ENCODE measurements around the gene VWA1. TPM values are rescaled to one million over a fixed set of nuclear protein-coding genes. Genes with fewer than 3 reads are reported as not detected.
"Not testable (repeated sequence)": the region's sequence is repeated elsewhere in the genome, so short reads cannot be mapped to it uniquely, and the experiment has no call there.

The VWA1 gene
- polyA plus RNA-seq, 1 experiment = 2.0 TPM

DNA sequence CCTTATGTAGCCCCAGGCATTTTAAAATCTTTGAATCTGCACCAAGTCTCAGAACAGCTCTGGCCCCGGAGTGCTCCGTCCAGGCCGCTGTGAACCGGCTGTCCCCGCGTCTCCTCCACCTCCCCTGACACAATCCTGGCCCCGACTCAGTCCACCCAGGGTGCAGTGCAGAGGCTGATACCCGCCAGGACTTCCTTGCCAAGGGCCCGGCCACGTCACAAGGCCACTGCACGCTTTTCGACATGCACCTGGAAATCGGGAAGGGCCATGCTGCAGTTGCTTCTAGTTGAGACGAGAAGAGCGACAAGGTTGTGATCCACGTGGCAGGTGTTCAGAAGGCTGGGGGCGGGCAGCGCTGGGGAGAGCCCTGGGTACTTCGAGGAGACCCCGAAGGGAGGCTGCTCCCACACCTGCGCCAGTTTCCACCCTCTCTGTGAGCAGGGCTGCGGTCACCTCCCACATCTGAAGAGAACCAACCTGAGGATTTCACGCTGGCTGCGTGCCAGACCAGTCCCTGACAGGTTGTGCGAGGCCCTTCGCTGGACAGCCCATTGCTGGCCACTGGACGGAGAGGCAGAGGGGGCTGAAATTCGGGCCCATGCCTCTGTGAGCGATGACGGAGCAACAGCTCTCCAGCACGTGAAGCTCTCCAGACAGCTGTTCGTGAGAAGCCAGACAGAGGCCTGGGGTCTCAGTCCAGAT lies 6.7 kb downstream of the VWA1 start:
- Histone ChIP-seq H3K36me3 (ENCODE audit: control insufficient read depth, insufficient read depth, low read length) (no peaks in the 10 kb centered on the region), H3K4me3 (ENCODE audit: low read depth, low read length) (no peak overlapping the region), H3K27me3 (ENCODE audit: control insufficient read depth, insufficient read depth, low read length) (no peaks in the 10 kb centered on the region)
- POLR2A ChIA-PET = no interaction called here
- TF ChIP-seq, protein P1, sequence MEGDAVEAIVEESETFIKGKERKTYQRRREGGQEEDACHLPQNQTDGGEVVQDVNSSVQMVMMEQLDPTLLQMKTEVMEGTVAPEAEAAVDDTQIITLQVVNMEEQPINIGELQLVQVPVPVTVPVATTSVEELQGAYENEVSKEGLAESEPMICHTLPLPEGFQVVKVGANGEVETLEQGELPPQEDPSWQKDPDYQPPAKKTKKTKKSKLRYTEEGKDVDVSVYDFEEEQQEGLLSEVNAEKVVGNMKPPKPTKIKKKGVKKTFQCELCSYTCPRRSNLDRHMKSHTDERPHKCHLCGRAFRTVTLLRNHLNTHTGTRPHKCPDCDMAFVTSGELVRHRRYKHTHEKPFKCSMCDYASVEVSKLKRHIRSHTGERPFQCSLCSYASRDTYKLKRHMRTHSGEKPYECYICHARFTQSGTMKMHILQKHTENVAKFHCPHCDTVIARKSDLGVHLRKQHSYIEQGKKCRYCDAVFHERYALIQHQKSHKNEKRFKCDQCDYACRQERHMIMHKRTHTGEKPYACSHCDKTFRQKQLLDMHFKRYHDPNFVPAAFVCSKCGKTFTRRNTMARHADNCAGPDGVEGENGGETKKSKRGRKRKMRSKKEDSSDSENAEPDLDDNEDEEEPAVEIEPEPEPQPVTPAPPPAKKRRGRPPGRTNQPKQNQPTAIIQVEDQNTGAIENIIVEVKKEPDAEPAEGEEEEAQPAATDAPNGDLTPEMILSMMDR (IDR thresholded peaks at IDR 0.05; ENCODE audit: insufficient read depth, low read depth, low read length) = no peak
- CTCF ChIA-PET = interaction anchor here (2.0 to 3.5 kb wide), 4 partner anchors 10 to 67 kb away, joined by 5 to 25 read pairs (median 16); partner anchors contain the start of genes ATAD3C and AURKAIP1
- DNase-seq (ENCODE audit: low read depth) = no peak

DNA sequence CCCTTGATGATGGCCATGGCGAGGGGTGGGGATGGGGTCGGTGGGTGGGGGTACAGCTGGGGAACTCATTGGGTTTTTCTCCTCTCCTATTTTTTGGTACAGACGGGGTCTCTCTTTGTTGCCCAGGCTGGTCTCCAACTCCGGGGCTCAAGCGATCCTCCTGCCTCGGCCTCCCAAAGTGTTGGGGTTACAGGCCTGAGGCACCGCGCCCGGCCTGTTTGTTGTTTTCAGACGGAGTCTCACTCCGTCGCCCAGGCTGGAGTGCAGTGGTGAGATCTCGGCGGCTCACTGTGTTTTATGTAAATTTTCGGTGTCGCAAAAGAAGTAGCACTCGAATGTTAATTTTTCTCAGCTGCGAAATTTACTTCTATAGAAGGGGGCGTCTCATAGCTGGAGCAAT lies 11.1 kb downstream of the VWA1 start:
- H3K36me3 ChIP-seq (ENCODE audit: control insufficient read depth, insufficient read depth, low read length); CTCF ChIA-PET; POLR2A ChIA-PET; H3K4me3 ChIP-seq (ENCODE audit: low read depth, low read length); DNase-seq (ENCODE audit: low read depth); H3K27me3 ChIP-seq (ENCODE audit: control insufficient read depth, insufficient read depth, low read length): not testable (repeated sequence)

DNA sequence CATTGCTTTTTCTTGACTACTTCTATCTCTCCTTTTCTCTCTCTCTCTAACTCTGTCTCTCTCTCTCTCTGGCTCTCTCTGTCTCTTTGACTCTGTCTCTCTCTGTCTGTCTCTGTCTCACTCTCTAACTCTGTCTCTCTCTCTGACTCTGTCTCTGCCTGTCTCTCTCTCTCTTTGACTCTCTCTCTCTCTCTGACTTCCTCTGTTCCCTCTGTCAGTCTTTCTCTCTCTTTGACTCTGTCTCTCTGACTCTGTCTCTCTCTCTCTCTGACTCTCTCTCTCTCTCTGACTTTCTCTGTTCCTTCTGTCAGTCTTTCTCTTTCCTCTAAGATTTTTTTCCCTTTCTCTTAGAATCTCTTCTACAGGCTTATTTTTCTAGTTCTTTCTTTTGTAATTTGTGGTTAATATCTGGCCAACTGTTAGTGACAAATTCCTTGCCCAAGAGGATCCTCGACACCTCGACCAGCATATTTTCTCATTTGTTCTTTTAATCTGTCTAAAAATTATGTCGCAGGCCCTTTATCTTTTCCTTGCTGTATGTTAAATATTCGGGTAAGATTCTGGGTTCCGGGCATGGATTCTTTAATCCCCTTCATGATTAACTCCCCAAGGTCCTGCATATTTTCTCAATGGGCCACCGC lies 13.7 kb downstream of the VWA1 start, which contains the start of gene ATAD3C:
Gene ATAD3C, plus strand, starts transcription at position 591 of the 641 bp plus-strand sequence. CDS start 995 bp downstream, outside the sequence.
- no peaks in the 10 kb centered on the region; the same call in 1 of the 2 replicates for H3K27me3 ChIP-seq (ENCODE audit: control insufficient read depth, insufficient read depth, low read length)
- no peak for DNase-seq (ENCODE audit: low read depth)
- CTCF ChIA-PET = interaction anchor here (2.2 to 5.1 kb wide), 2 partner anchors 8 to 19 kb away, joined by 4 to 25 read pairs; no protein-coding TSS in a partner anchor
- no peak within 1 kb of the TSS for H3K4me3 ChIP-seq (ENCODE audit: low read depth, low read length)
- TF ChIP-seq, protein P1 (IDR thresholded peaks at IDR 0.05; ENCODE audit: insufficient read depth, low read depth, low read length) = no peak
- no peaks in the 10 kb centered on the region for H3K36me3 ChIP-seq (ENCODE audit: control insufficient read depth, insufficient read depth, low read length)
- POLR2A ChIA-PET = no interaction called here

DNA sequence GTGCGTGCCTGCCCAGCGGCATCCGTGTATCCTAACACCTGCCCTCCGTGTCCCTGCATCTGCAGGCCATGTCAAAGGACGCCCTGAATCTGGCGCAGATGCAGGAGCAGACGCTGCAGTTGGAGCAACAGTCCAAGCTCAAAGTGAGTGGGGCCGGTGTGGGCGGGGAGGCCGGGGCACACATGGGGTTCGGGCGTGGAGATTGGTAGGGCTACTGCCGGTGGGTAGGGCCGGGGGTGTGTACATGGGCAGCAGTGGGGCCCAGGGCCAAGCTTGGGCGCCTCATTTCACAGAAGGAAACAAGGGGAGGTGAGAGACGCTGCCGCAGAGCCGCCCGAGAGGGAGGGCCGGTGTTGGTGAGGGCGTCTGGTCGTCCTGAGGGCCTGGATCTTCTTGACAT lies 15.1 kb downstream of the VWA1 start:
- H3K36me3 ChIP-seq (ENCODE audit: control insufficient read depth, insufficient read depth, low read length); POLR2A ChIA-PET; H3K4me3 ChIP-seq (ENCODE audit: low read depth, low read length); H3K27me3 ChIP-seq (ENCODE audit: control insufficient read depth, insufficient read depth, low read length); DNase-seq (ENCODE audit: low read depth): not testable (repeated sequence)
- CTCF ChIA-PET = interaction anchor here (2.2 to 5.1 kb wide), 2 partner anchors 9 to 21 kb away, joined by 4 to 25 read pairs; no protein-coding TSS in a partner anchor

DNA sequence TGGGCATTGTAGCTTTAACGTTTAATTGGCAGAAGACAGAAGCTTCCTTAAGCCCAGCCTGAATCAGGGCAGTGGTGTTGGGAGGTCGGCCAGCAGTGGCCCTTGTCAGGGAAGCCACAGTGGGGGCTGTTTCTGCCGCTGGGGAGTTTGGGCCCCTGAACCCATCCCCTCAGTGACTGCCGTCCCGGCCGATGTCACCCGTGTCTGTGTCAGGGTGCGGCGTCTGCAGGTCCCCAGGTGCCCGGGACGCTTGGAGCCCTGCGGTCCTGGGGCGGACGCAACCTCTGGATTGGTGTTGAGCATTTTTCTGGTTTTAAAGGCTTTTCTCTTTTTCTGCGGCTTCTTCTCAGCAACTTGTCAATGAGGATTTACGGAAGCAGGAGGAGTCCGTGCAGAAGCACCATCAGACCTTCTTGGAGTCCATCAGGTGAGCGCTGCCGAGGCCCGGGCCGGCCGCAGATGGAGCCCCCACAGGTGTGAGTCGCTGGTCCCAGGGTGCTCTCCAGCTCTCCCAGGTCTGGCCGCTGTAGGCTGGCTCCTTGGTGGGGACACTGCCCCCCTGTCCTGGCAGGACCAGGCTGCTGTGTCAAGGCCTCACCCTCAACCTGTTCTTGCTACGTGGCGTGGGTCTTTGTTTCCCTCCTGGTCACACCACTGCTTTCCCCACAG lies 16.3 kb downstream of the VWA1 start:
- no peak overlapping the region for H3K4me3 ChIP-seq (ENCODE audit: low read depth, low read length)
- ChIA-PET POLR2A (no interaction called here), CTCF (interaction anchor here (2.2 to 5.1 kb wide), 2 partner anchors 10 to 22 kb away, joined by 4 to 25 read pairs; no protein-coding TSS in a partner anchor)
- TF ChIP-seq, protein P1 (IDR thresholded peaks at IDR 0.05; ENCODE audit: insufficient read depth, low read depth, low read length) = no peak
- no peak for DNase-seq (ENCODE audit: low read depth)
- no peaks in the 10 kb centered on the region for H3K36me3 ChIP-seq (ENCODE audit: control insufficient read depth, insufficient read depth, low read length)
- no peaks in the 10 kb centered on the region; the same call in 1 of the 2 replicates for H3K27me3 ChIP-seq (ENCODE audit: control insufficient read depth, insufficient read depth, low read length)

DNA sequence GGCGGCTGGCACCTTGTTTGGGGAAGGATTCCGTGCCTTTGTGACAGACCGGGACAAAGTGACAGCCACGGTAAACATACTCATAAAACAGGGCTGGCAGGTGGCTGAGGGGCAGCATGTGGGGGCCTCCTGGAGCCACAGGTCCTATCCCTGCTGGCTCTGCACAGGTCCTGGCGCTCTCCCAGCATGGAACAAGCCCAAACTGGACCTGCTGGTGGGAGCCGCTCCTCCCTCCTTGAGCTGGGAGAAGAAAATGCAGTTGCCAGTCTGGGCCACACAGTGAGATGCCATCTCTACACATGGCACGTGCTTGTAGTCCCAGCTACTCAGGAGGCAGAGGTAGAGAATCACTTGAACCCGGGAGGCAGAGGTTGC lies 16.9 kb downstream of the VWA1 start:
- H3K4me3 ChIP-seq (ENCODE audit: low read depth, low read length); H3K27me3 ChIP-seq (ENCODE audit: control insufficient read depth, insufficient read depth, low read length); POLR2A ChIA-PET; H3K36me3 ChIP-seq (ENCODE audit: control insufficient read depth, insufficient read depth, low read length); DNase-seq (ENCODE audit: low read depth): not testable (repeated sequence)
- CTCF ChIA-PET = interaction anchor here (5.1 kb wide), 1 partner anchor 11 kb away, joined by 25 read pairs; no protein-coding TSS in a partner anchor
